T-helper 17 cell (primary cell): ENCODE data around the gene CHAD. TPM values are rescaled to one million over a fixed set of nuclear protein-coding genes. Genes with fewer than 3 reads are reported as not detected.
"Not testable (repeated sequence)": the region's sequence is repeated elsewhere in the genome, so short reads cannot be mapped to it uniquely, and the experiment has no call there.

Experiments used
- ATAC-seq: fragments of 150-1000 bp; cut with Tn5 transposase; 2 replicates; pipeline ENCODE4 v1.10.0; 2021; ENCODE audit warnings: mild to moderate bottlenecking, moderate library complexity
- DNase-seq, 3 donors: peaks; one replicate each; pipeline versions ENCODE4 v3.0.0 to v3.0.0-alpha.2; 2020 to 2021
- H3K9me3 ChIP-seq: one replicate; pipeline ENCODE4 v1.7.0; 2013; ENCODE audit warnings: low read length, mild to moderate bottlenecking; ENCODE audit not compliant: control insufficient read depth, poor library complexity, severe bottlenecking
- H3K27ac Mint-ChIP-seq: one replicate; pipeline ENCODE4 v1.8.0; 2022; ENCODE audit warnings: mild to moderate bottlenecking, moderate library complexity, mixed read lengths
- H3K27me3 Mint-ChIP-seq: one replicate; pipeline ENCODE4 v1.8.0; 2022; ENCODE audit warnings: mixed read lengths
- H3K36me3 Mint-ChIP-seq: one replicate; pipeline ENCODE4 v1.8.0; 2022; ENCODE audit warnings: low read depth, mixed read lengths
- H3K4me1 Mint-ChIP-seq: one replicate; pipeline ENCODE4 v1.8.0; 2022; ENCODE audit warnings: mild to moderate bottlenecking, mixed read lengths
- H3K4me3 Mint-ChIP-seq: one replicate; pipeline ENCODE4 v1.8.0; 2022; ENCODE audit warnings: mild to moderate bottlenecking, moderate library complexity, mixed read lengths
- total RNA-seq, 4 donors: library from RNA in 2 of 4; stranded (reverse) in 2 of 4; gene quantifications; one replicate each; pipeline ENCODE4 v1.2.3 and lab custom pipeline; 2022 to 2026

CHAD gene
- total RNA-seq, 2 donors from 2014 or later, result not detected

GRCh38 chr17:50422738-50423137, 45.9 kb downstream of the CHAD start:
- H3K4me1 Mint-ChIP-seq, result peaks cover 18% of the 10 kb centered on the region
- DNase-seq (no peak), ATAC-seq (no peak)
- H3K27ac Mint-ChIP-seq, result no peak overlapping the region
- no peak overlapping the region for H3K4me3 Mint-ChIP-seq
- no peaks in the 10 kb centered on the region for H3K9me3 ChIP-seq
- no peaks in the 10 kb centered on the region for H3K27me3 Mint-ChIP-seq
- H3K36me3 Mint-ChIP-seq, result no peaks in the 10 kb centered on the region

- no peak for ATAC-seq
- Mint-ChIP-seq H3K4me3 (peak overlapping the region; percentile 88), H3K36me3 (no peaks in the 10 kb centered on the region), H3K4me1 (peaks cover 12% of the 10 kb centered on the region), H3K27me3 (peaks cover 4% of the 10 kb centered on the region), H3K27ac (peak overlapping the region; percentile 93)
- H3K9me3 ChIP-seq, result no peaks in the 10 kb centered on the region
- no peak for DNase-seq
Observed at GRCh38 chr17:50421308-50422051, 47.2 kb downstream of the CHAD start.

GRCh38 chr17:50420419-50421112, 48.1 kb downstream of the CHAD start:
- H3K27ac Mint-ChIP-seq, result peak overlapping the region; percentile 93
- ATAC-seq (no peak), DNase-seq (no peak)
- no peaks in the 10 kb centered on the region for H3K36me3 Mint-ChIP-seq
- H3K4me3 Mint-ChIP-seq, result no peak overlapping the region
- peaks cover 4% of the 10 kb centered on the region for H3K27me3 Mint-ChIP-seq
- H3K9me3 ChIP-seq, result no peaks in the 10 kb centered on the region
- peaks cover 10% of the 10 kb centered on the region for H3K4me1 Mint-ChIP-seq

- not testable (repeated sequence) for H3K27ac Mint-ChIP-seq, H3K4me3 Mint-ChIP-seq, H3K9me3 ChIP-seq, ATAC-seq, H3K36me3 Mint-ChIP-seq, DNase-seq, H3K4me1 Mint-ChIP-seq, H3K27me3 Mint-ChIP-seq
Observed at GRCh38 chr17:50419577-50419976, 49.1 kb downstream of the CHAD start.

DNA sequence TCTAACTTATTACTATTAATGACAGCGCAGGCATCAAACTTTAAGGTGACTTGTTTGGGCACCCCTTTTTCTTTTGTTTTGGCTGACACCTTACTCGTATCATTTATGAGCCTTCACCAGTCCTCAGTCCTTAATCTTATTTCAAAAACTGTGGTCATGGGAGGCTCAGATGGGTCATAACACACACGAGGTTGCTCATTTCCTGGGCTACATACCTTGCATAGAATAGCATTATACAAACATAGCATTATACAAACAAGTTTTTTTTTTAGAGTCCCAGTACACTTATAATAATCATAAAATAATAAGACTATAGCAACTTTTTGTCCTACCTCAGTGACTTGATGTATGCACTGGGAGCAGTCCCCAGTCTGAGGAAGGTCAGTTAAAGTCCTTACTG, 53.9 kb downstream of the CHAD start:
- DNase-seq (no peak), ATAC-seq (no peak)
- H3K9me3 ChIP-seq, result no peaks in the 10 kb centered on the region
- Mint-ChIP-seq H3K4me3 (no peak overlapping the region), H3K36me3 (no peaks in the 10 kb centered on the region), H3K27ac (no peak overlapping the region), H3K4me1 (no peaks in the 10 kb centered on the region), H3K27me3 (peaks cover 4% of the 10 kb centered on the region)

Other genes starting within 250 kb of the CHAD start
- not detected for gene TMEM92, start 194.4 kb downstream of the CHAD start, total RNA-seq
- gene XYLT2, start 122.8 kb downstream of the CHAD start, total RNA-seq, result 10 to 100 TPM; 19.2 to 20.4 TPM
- gene MRPL27, start 95.7 kb downstream of the CHAD start, total RNA-seq, result 10 to 100 TPM; 29.4 to 37.0 TPM
- 1 to 10 TPM in 1 of 2 donors, under 1 TPM in 1; 0.55 to 1.3 TPM for gene EME1, start 95.7 kb downstream of the CHAD start, total RNA-seq
- 10 to 100 TPM; 45.2 to 51.9 TPM for gene LRRC59, start 71.4 kb downstream of the CHAD start, total RNA-seq
- 10 to 100 TPM; 16.4 to 21.8 TPM for gene ACSF2, start 42.7 kb downstream of the CHAD start, total RNA-seq
- gene RSAD1, start 10.0 kb upstream of the CHAD start, total RNA-seq, result 10 to 100 TPM; 49.2 to 59.6 TPM
- gene MYCBPAP, start 39.6 kb upstream of the CHAD start, total RNA-seq, result 1 to 10 TPM; 1.2 to 1.3 TPM
- gene EPN3, start 63.9 kb upstream of the CHAD start, total RNA-seq, result not detected
- 10 to 100 TPM; 11.3 to 16.4 TPM for gene SPATA20, start 78.3 kb upstream of the CHAD start, total RNA-seq
- gene CACNA1G, start 91.8 kb upstream of the CHAD start, total RNA-seq, result under 1 TPM; 0.05 to 0.18 TPM
- gene ABCC3, start 166.0 kb upstream of the CHAD start, total RNA-seq, result 10 to 100 TPM in 1 of 2 donors, 1 to 10 TPM in 1; 3.3 to 58.0 TPM
- 10 to 100 TPM; 24.3 to 25.6 TPM for gene ANKRD40, start 239.0 kb upstream of the CHAD start, total RNA-seq